ENCODE measurements around the gene DNMT3L.
"Not testable (repeated sequence)": the region's sequence is repeated elsewhere in the genome, so short reads cannot be mapped to it uniquely, and the experiment has no call there.

DNMT3L gene

GRCh38 chr21:44275041-44275440 is 13.3 kb upstream of the DNMT3L start:
- no peak for DNase-seq

DNA sequence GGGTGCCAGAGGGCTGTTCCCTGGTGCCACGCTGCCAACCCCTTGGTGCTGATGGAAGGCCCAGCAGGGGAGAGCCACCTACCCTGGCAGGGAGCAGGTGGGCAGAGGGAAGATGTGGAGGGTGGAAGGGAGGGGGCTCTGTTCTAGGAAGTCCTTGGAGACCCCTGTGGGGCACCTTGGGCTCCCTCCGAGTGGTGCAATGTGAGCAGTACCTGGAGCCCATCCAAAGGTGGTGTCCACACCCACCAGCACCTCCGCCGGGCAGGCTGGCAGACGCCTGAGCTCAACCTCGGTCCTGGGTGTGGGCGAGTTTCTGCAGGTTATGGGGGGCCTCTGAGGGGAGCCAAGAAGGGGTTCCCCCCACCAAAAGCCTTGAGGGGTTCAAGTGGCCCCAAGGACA is 11.3 kb upstream of the DNMT3L start:
- no peak for DNase-seq

DNA sequence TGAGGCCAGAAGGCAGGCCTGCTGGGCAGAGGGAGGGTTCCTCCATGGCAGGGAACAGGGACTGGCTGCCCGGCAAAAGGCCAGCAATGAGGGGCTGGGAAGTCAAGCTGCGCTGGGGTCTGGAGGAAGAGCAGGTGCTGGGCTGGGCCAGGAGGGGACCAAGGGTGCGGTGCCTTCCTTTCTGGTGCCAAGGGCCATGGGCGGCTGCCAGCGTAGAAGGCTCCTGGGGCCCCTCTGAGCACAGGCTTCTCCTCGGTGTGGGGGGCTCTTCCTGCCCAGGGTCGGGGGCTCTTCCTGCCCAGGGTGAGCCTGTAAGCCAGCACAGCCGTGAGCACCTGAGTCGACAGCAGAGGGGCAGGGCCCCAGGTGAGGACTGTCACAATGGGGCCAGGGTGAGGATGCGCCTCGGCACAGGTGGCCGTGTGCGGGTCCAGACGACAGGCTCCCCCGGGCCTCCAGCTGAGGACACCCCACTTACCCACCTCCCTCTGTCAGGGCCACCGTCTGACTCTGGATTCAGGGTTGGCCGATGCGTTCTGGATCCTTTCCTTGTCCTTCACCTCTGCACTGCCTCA is 10.7 kb upstream of the DNMT3L start:
- DNase-seq = no peak

GRCh38 chr21:44271558-44272283 is 10.0 kb upstream of the DNMT3L start:
- DNase-seq = no peak

DNA sequence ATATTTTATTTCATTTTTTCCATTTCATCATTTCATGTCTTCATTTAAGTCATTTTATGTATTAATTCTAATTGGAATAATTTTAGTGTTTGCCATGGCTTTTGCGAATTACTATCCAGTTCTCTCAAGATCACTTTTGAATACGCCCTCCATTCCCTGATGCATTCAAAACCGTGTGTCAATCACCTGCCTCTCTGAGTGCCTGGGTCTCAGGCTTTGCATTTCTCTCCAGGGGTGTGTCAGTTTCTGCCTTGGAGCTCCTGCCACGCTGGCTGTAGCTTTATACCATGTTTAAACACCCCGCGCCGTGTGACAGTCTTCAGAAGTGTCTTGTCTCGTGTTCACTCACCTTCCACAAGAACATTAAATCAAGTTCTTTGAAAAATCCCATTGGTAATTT is 7.4 kb upstream of the DNMT3L start:
- DNase-seq = no peak

DNA sequence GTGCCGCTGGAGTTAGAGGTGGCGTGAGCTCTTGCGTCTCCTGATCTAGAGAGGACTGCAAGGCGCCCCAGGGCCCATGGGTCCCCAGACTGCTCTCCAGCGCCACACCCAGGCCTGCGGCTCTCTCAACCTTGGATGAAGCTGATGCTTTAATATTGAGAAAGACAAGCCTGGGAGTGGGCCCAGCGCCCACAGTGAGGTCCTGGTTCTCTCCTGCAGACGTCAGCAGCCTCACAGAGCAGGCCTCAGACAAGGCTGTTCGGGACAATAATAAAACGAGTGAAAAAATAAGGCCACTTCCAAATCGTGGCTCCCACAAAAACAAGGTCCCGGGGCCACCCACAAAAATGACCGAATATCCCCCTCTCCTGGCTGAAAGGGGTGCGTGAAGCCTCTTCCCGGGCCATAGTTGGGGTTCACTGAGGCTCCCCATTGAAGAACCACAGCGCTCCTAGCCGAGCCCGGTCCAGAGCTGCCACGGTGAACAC is 6.0 kb upstream of the DNMT3L start:
- no peak for DNase-seq

GRCh38 chr21:44265734-44266270 is 4.1 kb upstream of the DNMT3L start:
- no peak for DNase-seq

- no peak for DNase-seq
These were observed 2.1 kb upstream of the DNMT3L start for GRCh38 chr21:44263768-44264167.

GRCh38 chr21:44263221-44263760 is 1.6 kb upstream of the DNMT3L start:
- DNase-seq = no peak

- no peak for DNase-seq
These were observed 800 bp upstream of the DNMT3L start for GRCh38 chr21:44262338-44263056.

GRCh38 chr21:44260791-44261631 is 686 bp downstream of the DNMT3L start:
- no peak for DNase-seq

- no peak for DNase-seq
These were observed 1.6 kb downstream of the DNMT3L start for GRCh38 chr21:44260066-44260465.

GRCh38 chr21:44259082-44259705 is 2.5 kb downstream of the DNMT3L start:
- no peak for DNase-seq

GRCh38 chr21:44258056-44258725 is 3.5 kb downstream of the DNMT3L start:
- no peak for DNase-seq

DNA sequence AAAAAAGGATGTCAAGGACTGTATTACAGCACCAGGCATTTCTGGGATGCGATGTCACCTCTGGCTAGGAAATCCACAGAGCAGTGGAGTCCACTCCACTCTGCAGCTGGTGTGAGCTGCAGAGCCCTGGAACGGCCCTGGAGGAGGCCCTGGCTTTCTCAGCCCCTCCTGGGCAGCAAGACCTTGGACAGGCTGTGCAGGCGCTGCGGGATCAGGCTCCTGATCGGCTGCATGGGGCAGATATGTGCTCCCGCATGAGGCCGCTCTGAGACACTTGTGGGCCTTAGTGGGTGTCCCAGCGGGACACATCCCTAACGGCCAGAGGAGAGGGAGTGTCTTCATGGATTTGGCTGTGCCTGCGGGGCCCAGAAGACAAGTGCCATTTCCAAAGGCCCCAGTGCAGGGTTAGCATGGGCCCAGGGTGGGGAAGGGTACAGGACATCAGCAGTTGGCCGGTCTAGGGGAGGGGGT is 6.2 kb downstream of the DNMT3L start:
- no peak for DNase-seq

DNA sequence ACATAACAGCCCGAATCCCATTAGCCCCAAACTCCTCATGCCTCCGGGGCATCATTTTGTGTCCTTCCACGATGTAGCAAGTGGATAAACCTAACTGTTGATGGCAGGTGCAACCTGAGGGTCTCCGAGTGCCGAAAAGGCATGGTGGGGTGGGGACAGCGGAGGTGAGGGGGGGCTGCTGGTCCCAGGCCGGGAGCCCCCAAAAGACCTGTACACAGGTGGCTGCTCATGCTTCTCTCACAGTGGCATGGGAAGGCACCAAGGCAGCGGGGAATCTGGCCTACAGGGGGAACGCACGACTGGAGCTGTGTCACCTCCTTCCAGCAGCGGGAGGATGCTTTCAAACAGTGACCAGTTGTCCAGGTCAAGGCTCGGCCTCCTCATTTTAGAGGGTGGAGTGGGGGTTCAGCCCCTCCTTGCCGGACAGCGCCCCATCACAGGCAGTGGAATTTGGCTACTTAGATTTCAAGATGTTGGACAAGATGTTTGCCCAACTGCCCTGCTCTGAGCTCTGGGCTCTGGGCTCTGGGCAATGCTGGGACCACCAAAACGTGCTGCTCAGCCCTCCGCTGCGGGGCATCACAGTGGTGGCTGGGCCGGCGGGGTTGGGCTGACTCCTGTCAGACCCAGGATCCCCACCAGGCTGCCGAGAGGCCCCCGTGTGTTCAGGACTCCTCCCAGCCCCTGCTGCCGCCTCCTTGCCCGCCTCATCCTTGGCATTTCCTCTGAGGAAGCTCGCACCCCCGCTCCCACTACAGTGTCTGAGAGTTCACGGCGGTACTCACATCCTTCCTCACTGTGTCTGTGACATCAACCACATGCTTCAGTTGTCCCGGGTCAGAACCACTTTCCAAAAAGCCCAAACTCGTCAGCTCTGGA is 7.6 kb downstream of the DNMT3L start:
- DNase-seq = no peak

GRCh38 chr21:44249204-44250037 is 12.3 kb downstream of the DNMT3L start:
- DNase-seq = not testable (repeated sequence)

GRCh38 chr21:44247904-44248303 is 13.8 kb downstream of the DNMT3L start:
- not testable (repeated sequence) for DNase-seq

GRCh38 chr21:44243980-44244379 is 17.7 kb downstream of the DNMT3L start:
- DNase-seq = not testable (repeated sequence)
